AG08395 (cell line): ENCODE results near the gene ZBTB7A.
A peak's percentile ranks its signal among the peaks of the same experiment; 100 is the strongest.

Experiments
- DNase-seq: peaks from one replicate; pipeline ENCODE4 v3.0.0; 2012; ENCODE audit warnings: mixed read lengths, low spot score

The ZBTB7A gene

DNA sequence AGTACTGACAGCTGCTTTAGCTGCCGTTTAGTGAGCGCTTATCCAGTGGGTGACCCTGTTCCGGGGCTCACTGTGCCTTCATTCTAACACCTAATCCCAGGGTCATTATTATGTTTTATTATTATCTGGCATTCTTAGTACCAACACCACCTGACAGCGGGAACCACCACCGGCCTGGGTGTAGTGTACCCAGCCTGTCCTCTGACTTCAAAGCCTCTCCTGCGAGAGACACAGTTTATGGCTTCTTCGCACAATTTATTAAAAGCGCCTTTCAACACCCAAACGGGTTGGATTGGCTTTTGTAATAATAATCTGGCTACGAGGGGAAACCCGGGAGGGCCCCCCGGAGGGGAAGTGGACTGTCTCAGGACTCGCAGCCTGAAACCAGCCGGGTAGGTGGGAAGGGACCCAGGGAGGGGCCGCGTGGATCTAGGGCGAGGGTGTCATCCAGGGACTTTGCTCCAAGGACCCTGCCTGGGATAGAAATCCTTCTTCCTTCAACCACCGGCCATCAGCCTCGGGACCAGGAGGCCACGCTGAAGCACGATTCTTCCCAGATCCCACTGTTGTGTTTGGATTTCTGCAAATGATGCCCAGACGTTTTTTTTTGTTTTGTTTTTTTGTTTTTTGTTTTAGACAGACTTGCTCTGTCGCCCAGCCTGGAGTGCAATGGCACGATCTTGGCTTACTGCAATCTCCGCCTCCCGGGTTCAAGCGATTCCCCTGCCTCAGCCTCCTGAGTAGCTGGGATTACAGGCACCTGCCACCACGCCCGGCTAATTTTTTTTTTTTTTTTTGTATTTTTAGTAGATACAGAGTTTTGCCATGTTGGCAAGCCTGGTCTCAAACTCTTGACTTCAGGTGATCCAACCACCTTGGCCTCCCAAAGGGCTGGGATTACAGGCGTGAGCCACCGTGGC is 1.6 kb upstream of the ZBTB7A start:
- DNase-seq: no peak

DNA sequence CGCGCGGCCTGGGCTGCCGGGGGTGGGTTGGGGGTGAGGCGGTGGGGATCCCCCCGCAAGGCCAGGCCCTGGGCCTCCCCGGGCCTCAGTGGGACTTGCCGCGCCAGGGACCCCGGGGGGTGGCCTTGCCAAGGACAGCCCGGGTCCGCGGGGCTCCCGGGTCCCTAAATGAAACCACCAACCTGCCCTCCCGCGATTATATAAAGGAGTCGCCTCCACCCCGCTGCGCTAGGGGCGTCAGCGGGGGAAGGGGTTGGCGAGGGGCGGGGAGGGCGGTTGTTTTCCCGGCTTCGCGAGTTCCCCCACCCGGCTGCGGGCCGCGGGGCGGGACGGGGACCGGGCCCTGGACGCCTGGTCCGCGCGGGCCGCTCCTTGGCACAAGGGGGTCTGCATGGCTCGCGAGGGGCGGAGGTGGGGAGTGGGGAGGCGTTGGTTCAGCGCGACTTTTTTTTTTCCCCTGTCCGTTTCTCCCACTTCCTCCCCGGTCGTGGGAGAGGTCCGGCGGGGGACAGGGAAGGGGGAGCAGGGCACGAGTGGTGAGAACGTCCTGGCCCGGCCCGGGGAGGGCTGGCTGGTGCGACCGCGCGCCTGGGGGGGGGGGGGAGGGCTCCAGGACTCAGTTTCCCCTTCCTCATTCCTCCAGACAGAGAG is 822 bp upstream of the ZBTB7A start:
- DNase-seq: no peak

DNA sequence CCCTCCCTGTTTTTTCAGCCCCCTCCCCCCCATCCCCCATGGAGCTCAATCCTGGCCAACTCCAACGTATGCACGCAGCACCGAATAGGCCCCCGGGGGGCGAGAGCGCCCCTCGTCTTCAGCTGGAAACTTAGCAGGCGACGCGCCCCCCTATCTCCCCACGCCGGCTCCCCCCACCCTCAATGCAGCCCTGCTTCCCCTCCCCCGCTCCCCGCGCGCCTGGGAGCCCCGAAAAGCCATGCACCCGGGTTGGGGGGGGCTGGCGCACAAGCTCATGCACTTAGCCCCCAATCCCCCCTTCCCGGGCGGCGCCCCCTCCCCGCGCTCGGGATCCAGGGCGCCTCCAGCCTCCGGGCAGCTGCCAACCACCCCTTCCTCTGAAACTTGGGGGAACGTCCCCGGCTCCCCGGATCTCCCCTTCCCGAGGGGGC is 508 bp downstream of the ZBTB7A start:
- no peak for DNase-seq

DNA sequence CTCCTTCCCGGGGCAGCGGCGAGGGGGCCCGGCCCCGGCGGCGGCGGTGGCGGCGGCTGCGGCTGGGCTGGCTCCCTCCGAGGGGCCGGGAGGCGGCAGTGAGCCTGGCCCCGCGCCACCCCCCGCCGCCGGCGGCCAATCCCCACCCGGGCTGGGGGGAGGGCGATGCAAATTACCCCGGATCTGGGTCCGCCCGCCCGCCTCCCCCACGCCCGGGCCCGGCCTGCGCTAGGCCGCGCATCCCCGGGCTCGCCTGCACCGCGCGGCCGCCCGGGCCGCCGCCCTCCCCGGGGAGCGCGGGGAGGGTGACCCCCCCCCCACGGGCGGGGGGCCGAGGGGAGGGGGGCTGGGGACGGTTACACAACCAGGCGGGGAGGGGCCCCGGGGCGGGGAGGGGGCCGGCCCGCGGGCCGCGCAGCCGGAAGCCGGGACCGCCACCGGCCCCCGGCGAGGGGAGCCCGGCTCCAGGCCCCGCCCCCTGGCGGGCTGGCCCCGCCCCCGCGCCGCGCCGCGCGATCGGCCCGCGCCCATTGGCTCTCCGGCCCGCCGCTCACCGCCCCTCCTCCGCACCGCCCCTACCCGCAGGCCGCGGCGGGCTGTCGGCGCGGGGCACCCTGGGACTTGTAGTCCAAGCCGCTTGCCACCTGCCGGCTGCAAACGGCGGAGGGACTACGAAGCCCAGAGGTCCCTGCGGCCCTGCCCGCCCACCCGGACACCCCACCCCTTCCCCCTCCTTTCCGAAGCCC is 1.1 kb downstream of the ZBTB7A start:
- peak; percentile 99 for DNase-seq

DNA sequence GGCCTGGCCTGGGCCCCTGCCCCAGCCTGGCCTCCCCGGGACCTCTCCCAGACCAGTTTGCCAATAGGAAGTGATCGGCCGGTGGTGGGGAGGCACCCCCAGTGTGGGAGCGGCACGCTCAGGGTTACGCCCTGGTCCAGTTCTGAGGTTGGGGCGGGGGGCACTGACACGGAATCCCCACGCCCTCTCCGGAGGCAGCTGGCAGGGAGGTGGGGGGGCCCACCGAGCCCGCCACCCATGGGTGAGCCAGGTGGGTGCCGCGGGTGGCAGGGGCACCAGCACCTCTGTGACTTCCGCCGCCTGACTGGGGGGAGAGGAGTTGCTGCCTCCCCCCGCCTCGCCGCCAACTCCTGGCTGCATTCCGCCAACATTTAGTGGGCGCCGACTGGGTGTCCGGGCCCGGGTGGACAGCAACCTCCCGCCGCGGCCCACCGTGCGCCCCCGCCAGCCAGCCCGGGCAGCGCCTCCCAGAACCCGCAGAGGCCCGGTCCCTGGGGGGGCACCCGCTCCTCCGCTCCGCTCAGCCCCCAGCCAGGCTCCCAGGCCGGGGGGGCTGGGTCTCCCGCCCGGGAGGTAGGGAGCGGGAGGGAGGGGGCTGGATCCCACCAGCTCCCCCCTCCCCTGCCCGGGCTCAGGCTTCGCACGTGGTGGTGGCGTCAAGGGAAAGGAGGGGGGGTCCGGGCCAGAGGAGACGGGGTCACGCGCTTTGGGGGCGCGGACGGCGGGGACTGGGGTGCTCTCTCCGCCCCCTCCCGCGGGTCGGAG is 2.0 kb downstream of the ZBTB7A start:
- peak; percentile 27 for DNase-seq

DNA sequence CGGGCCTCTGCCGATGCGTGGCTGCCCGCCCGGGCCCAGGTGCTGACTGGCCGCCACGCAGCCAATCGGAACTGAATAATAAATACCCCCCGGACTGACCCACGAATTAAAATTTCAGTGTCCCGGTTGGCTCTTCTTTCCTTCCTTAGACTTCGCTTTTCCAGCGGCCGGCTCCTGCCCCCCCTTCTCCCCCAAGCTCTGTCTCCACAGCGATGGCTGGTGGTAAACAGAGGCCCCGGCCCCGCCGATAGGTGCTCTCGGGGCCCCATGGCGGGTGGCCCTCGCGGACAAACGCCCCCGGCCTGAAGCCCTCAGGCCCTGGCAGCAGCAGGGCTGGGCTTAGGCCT is 2.6 kb downstream of the ZBTB7A start:
- DNase-seq: no peak

DNA sequence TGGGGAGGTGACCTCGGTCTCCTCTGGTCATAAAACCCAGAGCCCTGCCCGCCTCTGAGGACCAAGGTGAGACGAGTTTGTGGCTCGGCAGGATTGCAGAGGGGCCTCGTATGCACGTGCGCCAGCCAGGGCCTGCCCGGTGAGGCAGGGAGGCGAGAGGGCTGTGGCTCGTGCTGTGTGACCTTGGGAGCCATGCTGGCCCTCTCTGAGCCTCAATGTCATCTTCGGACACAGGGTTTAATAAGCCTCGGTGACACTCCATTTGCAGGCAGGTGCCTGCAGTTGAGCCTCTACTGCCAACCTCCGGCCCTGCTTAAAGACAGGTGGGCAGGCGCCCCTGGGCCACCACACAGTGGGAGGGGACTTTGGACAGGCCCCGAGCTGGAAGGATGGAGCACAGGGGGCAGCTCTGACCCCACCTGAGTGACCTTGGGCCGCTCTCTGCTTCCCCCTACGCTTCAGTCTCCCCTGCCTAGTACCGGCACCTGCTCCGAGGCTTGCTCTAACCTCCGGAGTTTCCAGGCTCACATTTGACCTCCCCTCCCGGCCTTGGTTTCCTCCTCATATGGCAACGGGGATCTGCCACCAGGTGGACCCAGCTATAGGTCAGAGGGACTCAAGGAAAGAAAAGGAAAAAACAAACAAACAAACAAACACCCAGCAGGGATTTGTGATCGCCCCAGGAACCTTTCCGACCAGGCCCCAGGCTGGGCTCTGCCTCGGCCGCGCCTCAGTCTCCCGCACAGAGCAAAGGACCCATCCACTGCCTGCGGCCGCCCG is 3.1 kb downstream of the ZBTB7A start:
- DNase-seq: no peak

DNA sequence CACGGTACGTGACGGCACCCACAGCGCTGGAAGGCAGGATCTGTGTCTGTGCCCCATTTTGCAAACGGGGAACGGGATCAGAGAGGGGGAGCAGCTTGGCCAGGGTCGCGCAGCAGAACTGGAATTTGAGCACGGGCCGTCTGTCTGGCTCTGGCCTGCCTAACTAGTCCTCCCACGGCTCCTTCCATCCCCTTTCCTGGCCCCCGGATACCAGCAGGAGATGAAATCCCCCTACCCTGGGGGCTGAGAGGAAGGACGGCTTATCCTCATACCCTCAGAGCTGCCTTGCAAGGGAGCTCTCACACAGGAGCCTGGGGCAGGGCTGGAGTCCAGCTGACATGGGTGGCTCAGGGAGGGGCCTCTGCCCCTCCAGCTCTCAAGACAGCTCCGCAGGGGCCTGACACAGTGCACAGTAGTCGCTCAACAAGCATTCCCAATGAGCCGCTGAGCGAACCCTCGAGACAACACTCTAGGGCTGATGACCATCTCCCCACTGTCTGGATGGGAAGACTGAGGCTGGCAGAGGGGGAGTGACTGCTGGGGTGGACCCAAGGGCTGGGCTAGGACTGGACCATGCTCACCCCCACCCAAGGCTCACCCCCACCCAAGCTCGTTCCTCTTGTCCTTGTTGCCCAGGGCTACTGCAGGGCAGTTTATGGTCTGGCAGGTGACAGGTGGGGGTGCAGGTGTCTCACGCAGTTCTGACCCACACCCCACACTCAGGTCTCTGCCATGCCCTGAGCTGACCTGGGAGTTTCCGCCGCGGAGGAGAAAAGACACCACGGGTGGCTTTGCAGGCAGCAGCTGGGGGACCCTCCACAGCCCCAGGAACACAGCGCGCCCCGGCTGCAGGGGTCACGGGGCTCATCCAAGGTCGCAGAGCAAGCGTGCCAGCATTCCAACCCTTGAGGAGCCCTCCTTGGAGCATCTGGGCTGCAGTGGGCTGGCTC is 4.0 kb downstream of the ZBTB7A start:
- DNase-seq: no peak

DNA sequence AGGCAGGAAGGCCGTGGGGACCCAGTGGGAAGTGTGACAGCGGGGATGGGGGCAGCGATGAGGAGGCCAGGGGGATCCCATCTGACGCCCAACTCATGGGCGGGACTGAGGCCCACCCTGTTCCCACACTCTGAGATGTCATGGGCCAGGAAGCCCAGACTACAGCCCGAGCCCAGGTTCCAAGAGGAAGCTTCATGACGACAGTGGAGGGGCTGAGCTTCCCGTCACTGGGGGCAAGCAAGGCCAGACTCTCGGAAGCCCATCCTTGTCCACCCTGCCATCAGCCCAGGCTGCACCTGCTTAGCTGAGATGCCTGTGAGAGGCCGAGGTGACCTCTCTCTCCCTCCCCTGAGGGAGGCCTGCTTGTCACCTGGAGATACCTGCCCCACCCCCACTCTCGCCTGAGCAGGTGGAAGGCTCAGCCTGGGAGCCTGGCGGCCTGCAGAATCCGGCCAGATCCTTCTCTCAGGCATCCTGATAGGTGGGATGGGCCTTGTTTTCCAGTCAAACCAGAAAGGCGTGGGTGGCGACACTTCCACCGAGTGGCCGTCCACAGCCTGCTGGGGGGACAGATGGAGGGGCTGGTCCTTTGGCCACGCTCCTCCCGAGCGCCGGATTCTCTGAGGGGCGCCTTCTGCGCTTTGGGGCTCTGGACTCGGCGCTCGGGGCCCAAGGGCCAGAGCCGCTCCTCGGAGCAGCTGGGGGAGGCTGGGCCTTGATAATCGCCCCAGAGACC is 4.8 kb downstream of the ZBTB7A start:
- no peak for DNase-seq

DNA sequence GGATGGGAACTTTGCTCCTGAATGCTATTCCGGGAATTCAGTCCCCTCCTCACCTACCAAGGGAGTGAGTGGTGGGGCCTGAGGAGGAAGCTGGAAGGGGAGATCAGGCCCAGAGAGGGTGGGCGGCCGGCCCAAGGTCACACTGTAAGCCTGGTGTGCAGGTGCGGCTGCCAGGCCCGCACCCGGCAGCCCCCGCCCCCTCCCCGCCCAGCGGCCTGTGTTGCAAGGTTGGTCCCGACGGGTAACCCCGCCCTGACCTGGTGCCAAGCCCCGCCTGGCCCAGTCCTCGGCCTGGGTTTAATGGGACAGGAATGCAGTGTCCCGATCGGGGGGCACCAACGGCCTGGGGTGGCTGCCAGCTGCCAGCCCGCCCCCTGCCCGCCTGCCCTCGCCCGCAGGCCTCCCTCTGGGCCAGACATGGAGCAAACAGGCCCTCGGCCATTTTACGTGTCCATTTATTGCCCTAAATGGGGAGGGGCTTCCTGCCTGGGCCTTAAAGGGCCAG is 5.5 kb downstream of the ZBTB7A start:
- peak; percentile 53 for DNase-seq

DNA sequence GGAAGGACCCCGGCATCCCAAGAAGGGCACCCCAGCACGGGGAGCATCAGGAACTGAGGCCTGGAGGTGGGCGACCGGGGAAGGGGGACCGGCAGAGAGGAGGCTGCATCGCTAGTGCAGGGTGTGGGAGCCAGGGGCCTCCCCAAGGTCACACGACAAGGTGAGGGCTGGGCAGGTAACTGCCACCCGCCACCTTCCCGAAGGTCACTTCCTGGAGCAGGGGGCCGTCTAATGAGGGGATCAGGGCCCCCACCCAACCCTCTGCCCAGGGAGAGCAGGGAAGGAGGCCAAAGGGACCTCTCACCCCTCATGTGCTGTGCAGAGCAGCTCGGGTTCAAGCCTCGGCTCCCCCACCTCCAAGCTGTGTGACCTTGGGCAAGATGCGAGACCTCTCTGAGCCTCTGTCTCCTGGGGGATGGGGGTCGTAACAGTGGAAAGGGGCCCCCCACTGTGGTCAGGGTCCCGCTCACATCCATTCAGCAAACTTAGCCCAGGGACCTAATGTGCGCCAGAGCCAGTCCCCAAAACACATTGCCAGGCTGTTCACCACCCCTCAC is 6.0 kb downstream of the ZBTB7A start:
- no peak for DNase-seq

DNA sequence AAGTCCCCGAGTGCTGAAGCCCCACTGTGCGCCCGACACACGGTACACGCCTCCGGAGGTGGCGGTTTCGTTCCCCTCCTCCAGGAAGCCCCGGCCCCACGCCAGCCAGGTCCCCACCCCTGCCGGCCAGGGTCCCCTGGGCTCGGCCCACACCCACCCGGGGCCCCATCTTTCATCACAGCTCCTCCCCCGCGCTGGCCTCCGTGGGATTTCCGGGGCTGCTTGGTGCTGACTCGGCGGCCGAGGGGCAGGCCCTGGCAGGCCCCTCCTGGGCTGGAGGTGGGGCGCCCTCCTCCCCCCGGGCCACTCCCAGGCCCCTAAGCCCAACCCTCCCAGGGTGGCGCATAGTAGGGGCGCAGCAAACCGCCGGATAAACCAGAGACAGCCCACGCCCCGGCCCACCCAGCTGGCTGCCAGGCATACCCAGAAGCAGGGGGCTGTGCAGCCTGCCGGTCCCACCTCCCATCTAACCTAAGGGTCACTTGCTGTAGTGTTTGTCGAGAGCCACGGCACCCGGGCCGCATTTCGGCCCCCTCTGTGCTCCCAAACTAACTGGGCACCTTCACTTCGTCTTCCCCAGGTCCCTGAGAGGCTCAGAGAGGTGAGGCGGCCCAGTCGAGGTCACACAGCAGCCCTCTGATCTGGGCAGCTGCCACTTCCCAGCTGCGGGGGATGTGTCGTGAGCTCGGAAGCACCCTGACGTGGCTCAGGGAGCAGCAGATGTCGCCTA is 6.6 kb downstream of the ZBTB7A start:
- peak; percentile 48 for DNase-seq

DNA sequence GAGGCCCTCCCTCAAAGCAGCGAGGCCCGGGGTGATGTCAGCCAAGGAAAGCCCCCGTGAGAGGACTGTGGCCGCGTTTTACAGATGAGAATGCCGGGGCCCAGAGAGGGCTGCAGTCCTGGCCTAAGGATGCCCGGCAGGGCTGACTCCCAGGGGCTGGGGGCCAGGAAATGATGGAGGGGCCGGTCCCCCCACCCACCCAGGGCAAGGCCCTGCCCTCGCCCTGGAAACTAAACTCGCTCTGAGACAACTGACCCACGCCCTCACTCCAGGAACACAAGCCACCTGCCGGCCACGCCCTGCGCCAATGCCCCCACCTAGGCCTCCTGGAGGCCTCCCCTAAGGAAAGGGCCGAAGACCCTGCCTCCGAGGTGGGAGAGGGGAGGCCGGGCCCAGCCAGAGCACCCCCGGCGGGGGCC is 7.2 kb downstream of the ZBTB7A start:
- no peak for DNase-seq

DNA sequence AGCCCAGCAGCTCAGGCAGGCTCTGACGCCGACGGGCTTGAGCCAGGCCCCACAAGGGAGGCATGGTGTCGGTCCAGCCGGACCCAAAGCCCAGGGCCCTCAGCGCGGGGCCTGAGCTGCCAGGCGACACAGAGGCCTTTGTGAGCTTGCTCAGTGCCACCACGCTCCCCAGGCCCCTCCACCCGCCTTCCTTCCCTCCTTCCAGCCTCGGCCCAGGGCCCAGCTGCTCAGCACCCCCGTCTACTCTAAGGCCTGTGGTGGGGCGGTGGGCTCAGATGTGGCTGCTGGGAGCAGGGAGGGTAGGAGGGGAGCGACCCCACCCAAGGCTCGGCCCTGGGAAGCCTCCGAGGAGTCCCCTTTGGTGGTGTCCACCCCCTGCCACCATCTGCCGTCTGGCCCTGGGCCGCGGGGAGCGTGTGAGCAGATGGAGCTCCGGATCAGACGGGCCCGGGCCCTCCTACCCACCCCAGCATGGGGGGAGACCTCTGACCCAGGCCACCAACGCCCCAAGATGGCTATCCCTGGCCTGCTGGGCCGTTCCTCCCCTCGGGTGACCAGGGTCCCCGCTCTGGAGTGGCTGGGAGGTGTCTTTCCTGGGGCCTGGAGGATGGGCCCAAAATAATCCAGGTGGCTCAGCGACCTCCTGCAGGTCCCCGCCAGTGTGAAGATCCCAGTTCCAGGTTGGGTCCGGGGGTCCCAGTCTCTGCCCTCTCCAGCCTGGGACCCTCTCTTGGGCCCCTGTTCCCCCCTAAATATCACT is 7.8 kb downstream of the ZBTB7A start:
- no peak for DNase-seq

DNA sequence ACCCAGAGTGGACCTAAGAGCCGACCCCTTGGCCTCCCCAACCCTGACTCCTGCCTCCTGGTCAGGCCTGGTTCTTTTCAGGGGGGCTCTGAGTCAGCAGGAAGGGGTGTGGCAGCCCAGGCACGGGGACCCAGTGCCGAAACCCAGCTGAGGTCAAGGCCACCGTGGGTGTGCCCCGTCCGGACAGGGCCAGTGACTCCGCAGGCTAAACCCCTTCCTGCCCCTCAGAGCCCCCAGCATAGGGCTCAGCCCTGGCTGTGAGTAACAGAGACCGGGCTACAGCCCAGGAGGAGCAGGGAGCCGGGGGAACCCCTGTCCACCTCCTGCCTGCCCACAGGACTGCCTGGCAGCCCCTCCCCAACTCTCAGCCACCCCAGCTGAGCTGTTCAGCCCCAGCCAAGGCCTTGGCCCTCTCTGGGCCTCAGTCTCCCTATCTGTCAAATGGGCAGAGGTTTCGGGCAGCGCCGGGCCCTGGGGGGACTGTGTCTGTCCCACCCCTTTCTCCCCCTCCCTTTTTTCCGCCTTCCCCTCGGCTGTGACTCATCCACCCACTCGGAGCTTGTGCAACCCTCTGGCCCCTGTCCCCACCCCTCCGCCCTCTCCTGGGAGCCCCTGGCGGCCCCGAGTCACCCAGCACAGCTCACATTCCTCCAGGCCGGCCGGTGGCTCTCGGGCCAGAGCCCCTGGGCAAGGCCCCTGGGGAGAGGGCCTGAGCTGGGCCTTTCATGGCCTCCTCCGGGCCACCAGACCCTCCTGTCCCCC is 8.6 kb downstream of the ZBTB7A start:
- peak; percentile 97 for DNase-seq

DNA sequence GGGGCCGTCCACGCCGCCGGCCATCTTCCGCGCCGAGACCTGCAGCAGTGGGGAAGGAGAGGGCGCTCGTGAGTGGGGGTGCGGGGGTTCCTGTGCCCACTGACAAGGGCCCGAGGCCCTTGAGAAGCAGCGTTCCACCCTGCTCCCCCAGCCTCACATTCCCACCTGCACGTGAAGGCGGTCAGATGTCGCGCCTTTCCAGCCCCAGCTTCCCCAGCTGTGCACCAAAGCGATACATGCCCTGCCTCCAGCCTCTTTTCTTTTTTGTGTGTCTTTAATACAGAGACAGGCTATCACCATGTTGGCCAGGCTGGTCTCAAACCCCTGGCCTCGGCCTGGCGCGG is 11.5 kb downstream of the ZBTB7A start:
- no peak for DNase-seq
